ENCODE results near the gene SH2D4B. TPM values are rescaled to one million over a fixed set of nuclear protein-coding genes. Genes with fewer than 3 reads are reported as not detected.
"Not testable (repeated sequence)": the region's sequence is repeated elsewhere in the genome, so short reads cannot be mapped to it uniquely, and the experiment has no call there.

SH2D4B gene
- total RNA-seq, 4 donors from 2014 or later = 0.18 to 0.23 TPM; not detected in 2

DNA sequence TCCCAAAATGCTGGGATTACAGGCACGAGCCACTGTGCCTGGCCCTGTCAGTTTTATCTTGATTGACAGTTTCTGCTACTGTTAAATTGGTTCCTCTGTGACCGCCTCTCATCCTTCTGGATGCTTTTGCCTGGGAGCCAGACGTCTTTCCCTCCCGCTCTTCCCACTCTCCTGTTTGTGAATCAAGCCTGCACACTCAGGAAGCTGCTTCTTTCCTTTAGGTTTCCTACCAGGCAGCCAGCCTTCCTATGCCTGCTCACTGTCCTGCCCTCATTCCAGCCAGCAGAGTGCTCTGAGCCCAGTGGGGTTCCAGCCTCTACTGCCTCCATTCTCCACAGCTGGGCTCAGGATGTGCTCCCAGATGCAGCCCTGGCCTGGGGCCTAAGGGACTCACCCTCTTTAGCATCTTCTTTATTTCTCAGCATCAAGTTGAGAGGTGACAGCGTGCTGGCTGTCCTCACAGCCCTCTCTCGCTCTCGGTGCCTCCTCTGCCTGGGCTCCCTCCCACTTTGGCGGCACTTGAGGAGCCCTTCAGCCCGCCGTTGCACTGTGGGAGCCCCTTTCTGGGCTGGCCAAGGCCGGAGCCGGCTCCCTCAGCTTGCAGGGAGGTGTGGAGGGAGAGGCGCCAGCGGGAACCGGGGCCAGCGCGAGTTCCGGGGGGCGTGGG, 5.1 kb downstream of the SH2D4B start:
- H3K27ac ChIP-seq = no peak overlapping the region

DNA sequence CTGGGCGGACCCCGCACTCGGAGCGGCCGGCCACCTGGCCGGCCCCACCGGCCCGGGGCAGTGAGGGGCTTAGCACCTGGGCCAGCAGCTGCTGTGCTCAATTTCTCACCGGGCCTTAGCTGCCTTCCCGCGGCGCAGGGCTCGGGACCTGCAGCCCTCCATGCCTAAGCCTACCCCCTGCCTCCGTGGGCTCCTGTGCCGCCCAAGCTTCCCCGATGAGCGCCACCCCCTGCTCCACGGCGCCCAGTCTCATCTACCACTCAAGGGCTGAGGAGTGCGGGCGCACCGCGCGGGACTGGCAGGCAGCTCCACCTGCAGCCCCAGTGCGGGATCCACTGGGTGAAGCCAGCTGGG, 5.6 kb downstream of the SH2D4B start:
- not testable (repeated sequence) for H3K9me3 ChIP-seq, H3K36me3 ChIP-seq, H3K27me3 ChIP-seq, H3K4me3 ChIP-seq, H3K27ac ChIP-seq
- H3K4me1 ChIP-seq = peaks cover 22% of the 10 kb centered on the region
- peak in 1 of 2 donors; percentile 74 for DNase-seq (ENCODE audit: low spot score in 2 of 2)
- 95% methylated on average over 10 of the region's 25 CpGs for WGBS

More for the DNA sequence above, 5.1 kb downstream of the SH2D4B start:
- Histone ChIP-seq H3K9me3 (no peaks in the 10 kb centered on the region), H3K4me3 (no peak overlapping the region), H3K27me3 (no peaks in the 10 kb centered on the region), H3K4me1 (peaks cover 22% of the 10 kb centered on the region), H3K36me3 (no peaks in the 10 kb centered on the region)
- WGBS = 91% methylated on average over 10 of the region's 19 CpGs
- DNase-seq (ENCODE audit: low spot score in 2 of 2) = peak in 1 of 2 donors; percentile 45
- TF ChIP-seq EP300 (IDR thresholded peaks at IDR 0.05) = no peak

DNA sequence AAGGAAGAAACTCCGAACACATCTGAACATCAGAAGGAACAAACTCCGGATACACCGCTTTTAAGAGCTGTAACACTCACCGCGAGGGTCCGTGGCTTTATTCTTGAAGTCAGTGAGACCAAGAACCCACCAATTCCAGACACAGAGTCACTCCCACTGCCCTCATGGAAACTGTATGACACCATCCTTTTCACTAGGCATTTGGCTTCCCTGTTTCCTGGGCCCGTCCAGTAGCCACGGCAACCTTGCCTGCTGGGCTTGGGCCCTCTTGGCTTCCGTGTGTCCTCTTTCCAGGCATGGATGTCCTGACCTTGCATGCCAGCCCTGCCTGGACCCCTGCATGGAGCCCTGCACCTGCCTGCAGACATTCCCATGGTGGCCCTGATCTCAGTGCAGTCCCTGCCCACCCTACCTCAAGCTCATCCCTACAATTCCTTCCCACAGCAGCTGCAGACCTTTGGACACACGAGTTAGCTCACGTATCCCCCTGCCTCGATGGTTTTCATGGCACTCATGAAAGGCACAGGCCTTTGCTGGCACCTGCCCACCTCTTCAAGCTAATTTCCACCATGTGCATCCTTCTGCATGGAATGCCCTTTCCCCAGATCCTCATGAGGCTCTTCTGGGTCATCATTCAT, 6.7 kb downstream of the SH2D4B start:
- Histone ChIP-seq H3K9me3 (no peaks in the 10 kb centered on the region), H3K4me1 (peaks cover 19% of the 10 kb centered on the region), H3K27ac (no peak overlapping the region), H3K36me3 (no peaks in the 10 kb centered on the region), H3K27me3 (no peaks in the 10 kb centered on the region), H3K4me3 (no peak overlapping the region)
- peak in 1 of 2 donors; percentile 55 for DNase-seq (ENCODE audit: low spot score in 2 of 2)
- WGBS = 95% methylated on average over 12 of the region's 12 CpGs
- no peak for TF ChIP-seq POLR2A (IDR thresholded peaks at IDR 0.05)
- TF ChIP-seq EP300 (IDR thresholded peaks at IDR 0.05) = no peak
- TF ChIP-seq, protein P1, sequence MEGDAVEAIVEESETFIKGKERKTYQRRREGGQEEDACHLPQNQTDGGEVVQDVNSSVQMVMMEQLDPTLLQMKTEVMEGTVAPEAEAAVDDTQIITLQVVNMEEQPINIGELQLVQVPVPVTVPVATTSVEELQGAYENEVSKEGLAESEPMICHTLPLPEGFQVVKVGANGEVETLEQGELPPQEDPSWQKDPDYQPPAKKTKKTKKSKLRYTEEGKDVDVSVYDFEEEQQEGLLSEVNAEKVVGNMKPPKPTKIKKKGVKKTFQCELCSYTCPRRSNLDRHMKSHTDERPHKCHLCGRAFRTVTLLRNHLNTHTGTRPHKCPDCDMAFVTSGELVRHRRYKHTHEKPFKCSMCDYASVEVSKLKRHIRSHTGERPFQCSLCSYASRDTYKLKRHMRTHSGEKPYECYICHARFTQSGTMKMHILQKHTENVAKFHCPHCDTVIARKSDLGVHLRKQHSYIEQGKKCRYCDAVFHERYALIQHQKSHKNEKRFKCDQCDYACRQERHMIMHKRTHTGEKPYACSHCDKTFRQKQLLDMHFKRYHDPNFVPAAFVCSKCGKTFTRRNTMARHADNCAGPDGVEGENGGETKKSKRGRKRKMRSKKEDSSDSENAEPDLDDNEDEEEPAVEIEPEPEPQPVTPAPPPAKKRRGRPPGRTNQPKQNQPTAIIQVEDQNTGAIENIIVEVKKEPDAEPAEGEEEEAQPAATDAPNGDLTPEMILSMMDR (IDR thresholded peaks at IDR 0.05) = no peak
- TF ChIP-seq POLR2AphosphoS5 (IDR thresholded peaks at IDR 0.05) = no peak

DNA sequence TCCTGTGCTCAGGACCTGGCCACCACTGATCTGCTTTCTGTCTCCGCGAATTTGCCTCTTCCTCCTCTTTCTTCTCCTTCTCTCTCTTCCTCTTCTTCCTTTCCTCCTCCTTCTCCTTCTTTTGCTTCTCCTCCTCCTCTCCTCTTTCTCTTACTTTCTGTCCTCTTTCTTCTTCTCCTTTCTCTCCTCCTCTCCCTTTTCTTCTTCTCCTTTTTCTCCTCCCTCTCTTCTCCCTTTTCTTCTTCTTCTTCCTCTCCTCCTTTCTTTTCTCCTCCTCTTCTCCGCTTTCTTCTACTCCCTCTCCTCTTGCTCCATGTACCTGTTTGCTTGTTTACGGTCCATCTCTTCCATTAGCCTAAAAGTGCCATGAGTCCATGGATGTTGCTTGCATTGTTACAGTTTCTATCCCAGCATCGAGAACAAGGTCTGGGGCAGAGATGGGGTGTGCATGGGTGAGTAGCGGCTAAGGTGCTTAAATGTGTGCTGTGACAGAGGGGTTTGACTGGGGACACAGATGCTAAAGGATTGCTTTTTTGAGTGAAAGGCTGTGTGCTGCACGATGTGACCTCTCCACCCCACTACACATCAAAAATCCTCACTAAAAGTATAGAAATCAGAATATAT, 7.7 kb downstream of the SH2D4B start:
- Histone ChIP-seq H3K9me3 (no peaks in the 10 kb centered on the region), H3K4me3 (no peak overlapping the region), H3K4me1 (peaks cover 10% of the 10 kb centered on the region), H3K27me3 (no peaks in the 10 kb centered on the region), H3K27ac (no peak overlapping the region), H3K36me3 (no peaks in the 10 kb centered on the region)
- 89% methylated on average over 7 of the region's 7 CpGs for WGBS
- DNase-seq (ENCODE audit: low spot score in 2 of 2) = no peak
- TF ChIP-seq POLR2A (IDR thresholded peaks at IDR 0.05) (no peak), EP300 (IDR thresholded peaks at IDR 0.05) (no peak), POLR2AphosphoS5 (IDR thresholded peaks at IDR 0.05) (no peak)
- TF ChIP-seq, protein P1 (IDR thresholded peaks at IDR 0.05) = no peak

DNA sequence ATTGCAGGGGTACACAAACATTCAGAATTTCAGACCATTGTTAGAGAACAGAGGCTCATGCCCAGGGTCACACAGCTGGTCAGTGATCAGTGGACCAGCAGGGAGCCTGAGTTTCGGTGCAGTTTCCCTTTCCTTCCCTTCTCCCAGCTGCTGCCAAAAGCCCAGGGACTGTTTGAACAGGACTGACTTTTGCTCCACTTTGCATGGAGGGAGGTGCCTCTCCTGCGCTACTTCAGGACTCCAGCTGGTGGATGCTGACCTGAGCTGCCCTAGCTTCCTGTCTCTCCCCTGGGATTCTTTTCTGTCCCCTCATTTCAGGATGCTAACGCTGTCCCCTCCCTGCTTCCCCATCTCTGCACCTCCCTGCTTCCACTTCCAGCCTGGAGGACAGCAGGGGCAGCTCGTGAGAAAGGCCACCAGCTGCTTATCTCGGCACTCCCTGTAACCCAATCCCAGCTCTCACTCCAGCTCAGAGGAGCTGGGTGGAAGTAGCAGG, 14.5 kb downstream of the SH2D4B start:
- no peaks in the 10 kb centered on the region for H3K36me3 ChIP-seq
- no peaks in the 10 kb centered on the region for H3K27me3 ChIP-seq
- TF ChIP-seq, protein P1 (IDR thresholded peaks at IDR 0.05) = no peak
- TF ChIP-seq POLR2A (IDR thresholded peaks at IDR 0.05) = no peak
- no peak for TF ChIP-seq EP300 (IDR thresholded peaks at IDR 0.05)
- TF ChIP-seq POLR2AphosphoS5 (IDR thresholded peaks at IDR 0.05) = no peak
- no peak overlapping the region for H3K4me3 ChIP-seq
- peak in 1 of 2 donors; percentile 54 for DNase-seq (ENCODE audit: low spot score in 2 of 2)
- no peak overlapping the region for H3K27ac ChIP-seq
- 45% methylated on average over 5 of the region's 5 CpGs for WGBS
- no peaks in the 10 kb centered on the region for H3K9me3 ChIP-seq
- H3K4me1 ChIP-seq = no peaks in the 10 kb centered on the region

DNA sequence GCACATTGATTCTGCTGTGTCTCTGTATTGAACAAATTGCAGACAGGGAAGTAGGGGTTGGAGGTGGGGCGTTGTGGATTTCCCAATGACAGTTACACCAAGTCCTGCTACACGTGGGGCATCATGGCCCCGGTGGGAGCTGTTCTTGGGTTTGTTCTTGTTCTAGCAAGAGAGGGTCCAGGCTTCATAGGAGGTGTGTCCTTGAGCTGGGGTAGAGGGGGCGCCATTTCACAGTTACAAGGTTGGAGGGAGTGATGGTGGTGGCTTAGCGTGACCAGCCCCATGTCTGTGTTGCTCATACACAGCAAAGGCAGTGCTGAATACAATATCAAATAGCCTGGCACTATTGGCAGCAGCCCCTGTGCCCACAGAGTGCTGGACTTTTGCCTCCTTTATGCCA, 15.7 kb downstream of the SH2D4B start:
- DNase-seq (ENCODE audit: low spot score in 2 of 2) = peak in 1 of 2 donors; percentile 49
- Histone ChIP-seq H3K36me3 (no peaks in the 10 kb centered on the region), H3K27ac (no peak overlapping the region), H3K4me3 (no peak overlapping the region), H3K27me3 (no peaks in the 10 kb centered on the region), H3K9me3 (no peaks in the 10 kb centered on the region), H3K4me1 (no peaks in the 10 kb centered on the region)
- WGBS = 91% methylated on average over 5 of the region's 5 CpGs
- no peak for TF ChIP-seq POLR2A (IDR thresholded peaks at IDR 0.05)
